ENCODE data around the gene MAPK1.
"Not testable (repeated sequence)": the region's sequence is repeated elsewhere in the genome, so short reads cannot be mapped to it uniquely, and the experiment has no call there.

The MAPK1 gene

DNA sequence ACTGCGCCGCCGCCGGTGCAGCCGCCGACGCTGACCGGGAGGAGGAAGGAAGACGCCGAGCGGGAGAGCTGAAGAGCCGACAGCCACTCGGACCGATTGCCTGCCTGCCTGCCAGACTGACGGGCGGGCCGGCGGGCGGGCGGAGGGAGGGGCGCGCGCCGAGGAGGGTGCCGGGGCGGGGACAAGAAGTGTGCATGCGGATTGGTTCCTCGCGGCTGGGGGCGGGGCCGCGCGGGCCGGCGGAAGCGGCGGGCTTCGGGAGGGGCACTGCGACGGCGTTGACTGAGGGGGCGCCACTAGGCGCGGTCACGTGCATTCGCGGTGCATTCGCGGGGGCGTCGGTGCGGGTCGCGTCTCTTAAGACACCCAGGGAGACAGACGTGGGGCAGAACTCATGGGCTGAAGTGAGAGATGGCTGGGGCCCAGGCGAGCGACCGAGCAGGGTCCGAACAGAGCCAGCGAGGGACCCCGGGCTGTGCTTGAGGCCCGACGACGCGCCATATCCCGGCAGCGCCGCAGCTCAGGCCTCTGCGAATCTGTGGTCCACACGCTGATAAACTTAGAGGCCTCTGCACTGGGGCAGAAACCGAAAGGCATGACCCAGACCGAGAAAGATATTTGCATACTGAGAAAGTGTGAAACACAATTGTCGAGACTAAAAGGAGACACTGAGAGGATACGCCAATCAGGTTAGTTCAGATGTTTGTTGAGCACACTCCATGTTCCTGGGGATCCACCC lies at the start of gene MAPK1:
TSS of gene MAPK1 (minus strand) at position 118 of the 739 bp plus-strand sequence. CDS start 205 bp downstream, outside the sequence.
- peak; percentile 21 for DNase-seq

DNA sequence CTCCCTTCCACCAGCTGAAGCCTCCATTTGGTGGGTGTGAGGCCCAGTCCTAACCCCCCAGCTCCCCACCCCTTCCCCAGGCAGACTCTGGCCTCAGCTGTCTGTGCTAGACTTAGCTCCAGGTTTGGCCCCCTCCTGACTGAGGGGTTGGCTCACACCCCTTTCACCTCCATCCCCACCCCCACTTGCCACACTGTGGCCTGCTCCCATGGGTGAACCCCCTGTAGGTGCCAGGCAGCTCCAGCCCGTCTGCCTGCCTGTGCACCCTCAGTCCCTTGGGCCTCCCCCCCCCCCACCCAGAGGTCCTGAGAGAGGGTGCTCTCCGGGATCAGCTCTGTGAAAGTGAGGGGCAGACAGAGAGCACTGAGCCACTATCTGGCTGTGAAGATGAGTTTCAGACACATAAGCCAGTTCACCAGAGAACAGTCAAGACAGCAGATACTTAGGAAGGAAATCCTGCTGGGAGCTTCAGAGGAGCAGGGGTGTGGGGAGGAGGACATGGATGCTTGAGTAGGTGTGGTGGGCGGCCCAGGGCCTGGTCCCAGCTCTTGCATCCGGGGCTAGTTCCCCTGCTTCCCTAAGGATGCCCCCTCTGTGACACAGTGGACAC lies 49.0 kb upstream of the MAPK1 start:
- no peak for DNase-seq

DNA sequence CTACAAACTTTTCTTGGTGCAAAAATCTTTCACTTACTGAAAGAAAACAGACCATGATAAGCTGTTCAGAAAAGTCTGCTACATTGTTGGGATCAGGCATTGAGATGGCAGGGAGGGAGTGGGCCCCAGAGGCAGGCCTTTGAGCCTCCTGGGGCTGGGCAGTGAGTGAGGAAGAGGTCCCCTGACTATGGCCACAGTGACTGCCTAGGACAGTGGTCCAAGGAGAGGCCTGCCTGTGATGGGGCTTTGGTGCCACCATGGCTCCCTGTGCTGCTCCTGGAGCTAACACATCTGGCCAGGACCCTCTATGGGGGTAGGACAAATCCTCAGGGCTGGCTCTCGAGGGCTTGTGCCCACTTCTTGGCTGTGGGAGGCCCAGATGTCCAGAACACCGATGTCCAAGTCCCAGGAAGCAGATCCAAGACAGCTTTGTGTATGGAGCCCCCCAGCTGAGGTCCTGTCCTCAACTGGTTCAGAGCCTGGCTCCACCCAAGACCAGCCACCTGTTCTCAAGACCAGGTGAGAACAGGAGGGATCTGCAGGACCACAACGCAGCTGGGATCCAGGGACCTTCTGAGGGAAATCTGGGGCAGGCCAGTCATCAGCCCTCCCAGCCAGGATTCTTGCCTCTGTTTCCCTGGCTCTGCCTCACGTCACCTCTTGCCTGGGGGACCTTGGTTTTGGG lies 48.3 kb upstream of the MAPK1 start:
- DNase-seq, result no peak

DNA sequence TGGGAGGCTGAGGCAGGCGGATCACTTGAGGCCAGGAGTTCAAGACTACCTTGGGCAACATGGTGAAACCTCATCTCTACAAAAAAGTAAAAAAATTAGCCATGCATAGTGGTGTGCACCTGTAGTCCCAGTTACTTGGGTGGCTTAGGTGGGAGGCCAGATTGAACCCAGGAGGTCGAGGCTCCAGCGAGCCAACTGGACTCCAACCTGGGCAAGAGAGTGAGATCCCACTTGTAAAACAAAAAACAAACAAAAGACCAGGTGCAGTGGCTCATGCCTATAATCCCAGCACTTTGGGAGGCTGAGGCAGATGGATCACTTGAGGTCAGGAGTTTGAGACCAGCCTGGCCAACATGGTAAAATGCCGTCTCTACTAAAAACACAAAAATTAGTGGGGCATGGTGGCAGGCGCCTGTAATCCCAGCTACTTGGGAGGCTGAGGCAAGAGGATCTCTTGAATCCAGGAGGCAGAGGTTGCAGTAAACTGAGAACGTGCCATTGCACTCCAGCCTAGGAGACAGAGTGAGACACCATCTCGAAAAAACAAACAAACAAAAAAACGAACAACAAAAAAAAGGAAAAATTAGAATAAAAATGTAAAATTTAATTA lies 46.7 kb upstream of the MAPK1 start:
- not testable (repeated sequence) for DNase-seq

DNA sequence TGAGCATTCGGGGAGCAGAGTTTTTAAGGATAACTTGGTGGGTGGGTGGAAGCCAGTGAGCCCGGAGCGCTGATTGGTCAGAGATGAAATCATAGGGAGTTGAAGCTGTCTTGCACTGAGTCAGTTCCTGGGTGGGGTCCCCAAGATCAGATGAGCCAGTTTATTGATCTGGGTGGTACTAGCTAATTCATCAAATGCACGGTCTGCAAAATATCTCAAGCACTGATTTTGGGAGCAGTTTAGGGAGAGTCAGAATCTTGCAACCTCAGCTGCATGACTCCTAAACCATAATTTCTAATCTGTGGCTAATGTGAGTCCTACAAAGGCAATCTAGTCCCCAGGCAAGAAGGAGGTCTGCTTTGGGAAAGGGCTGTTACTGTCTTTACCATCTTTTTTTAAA lies 42.9 kb upstream of the MAPK1 start:
- not testable (repeated sequence) for DNase-seq

DNA sequence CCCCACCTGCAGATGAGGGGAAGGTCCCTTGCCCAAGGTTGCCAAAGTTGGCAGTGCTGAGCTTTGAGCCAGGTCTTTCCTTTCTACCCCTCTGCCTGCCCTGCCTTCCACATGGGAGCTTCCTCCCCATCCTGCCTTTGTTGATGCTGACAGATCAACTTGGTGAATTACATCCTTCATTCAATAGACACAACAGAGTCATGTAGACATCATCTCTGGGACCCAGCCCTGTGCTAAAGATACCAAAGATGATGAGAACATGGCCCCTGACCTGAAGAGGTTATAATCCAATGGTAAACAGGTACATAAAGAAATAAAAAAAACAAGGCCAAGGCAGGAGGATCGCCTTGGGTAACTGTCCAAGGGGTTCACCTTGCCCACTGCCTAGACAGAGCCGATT lies 42.4 kb upstream of the MAPK1 start:
- no peak for DNase-seq

DNA sequence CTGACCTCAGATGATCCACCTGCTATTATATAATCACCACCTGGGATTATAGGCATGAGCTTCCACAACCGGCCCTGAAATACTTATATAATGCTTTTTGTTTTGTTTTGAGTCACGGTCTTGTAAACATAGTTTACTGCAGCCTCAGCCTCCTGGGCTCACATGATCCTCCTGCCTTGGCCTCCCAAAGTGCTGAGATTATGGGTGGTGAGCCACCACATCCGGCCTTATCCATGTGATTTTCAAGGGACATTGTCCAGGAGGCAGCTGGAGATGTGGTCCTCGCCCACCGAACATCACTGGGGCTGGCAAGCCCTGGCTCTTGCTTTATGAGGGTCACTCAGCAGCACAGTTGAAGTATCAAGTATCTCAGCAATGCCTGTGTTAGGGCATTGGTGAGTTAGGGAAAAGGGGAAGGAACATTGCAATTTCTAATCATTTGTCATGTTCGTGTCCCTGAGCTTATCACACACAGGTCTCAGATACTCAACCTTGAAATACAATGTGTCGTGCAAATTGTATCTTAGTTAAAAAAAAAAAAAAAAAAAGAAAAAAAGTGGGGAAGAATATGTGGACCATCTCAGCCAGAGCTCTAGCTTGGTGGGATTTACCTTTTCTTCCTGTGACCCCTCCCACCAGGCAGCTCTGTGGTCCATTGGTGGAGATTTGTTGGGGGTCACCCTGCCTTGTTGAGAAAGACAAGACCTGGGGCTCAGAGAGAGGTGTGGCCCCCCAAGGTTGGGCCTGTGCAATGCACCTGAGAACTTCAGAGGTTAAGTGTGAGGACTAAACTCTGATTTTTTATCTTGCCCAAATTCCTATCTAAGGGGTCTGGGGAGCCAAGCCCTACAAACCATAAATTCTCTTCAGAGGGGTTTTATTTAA lies 40.4 kb upstream of the MAPK1 start:
- DNase-seq, result no peak

DNA sequence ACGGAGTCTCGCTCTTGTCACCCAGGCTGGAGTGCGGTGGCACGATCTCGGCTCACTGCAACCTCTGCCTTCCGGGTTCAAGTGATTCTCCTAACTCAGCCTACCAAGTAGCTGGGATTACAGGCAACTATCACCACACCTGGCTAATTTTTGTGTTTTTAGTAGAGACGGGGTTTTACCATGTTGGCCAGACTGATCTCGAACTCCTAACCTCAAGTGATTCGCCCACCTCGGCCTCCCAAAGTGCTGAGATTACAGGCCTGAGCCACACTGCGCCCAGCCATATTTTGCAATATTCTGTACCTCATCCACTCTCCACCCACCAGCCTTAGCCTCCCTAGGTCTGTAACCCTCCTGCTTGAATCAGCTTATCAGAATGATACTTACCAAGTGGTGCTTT lies 37.8 kb upstream of the MAPK1 start:
- DNase-seq, result not testable (repeated sequence)

DNA sequence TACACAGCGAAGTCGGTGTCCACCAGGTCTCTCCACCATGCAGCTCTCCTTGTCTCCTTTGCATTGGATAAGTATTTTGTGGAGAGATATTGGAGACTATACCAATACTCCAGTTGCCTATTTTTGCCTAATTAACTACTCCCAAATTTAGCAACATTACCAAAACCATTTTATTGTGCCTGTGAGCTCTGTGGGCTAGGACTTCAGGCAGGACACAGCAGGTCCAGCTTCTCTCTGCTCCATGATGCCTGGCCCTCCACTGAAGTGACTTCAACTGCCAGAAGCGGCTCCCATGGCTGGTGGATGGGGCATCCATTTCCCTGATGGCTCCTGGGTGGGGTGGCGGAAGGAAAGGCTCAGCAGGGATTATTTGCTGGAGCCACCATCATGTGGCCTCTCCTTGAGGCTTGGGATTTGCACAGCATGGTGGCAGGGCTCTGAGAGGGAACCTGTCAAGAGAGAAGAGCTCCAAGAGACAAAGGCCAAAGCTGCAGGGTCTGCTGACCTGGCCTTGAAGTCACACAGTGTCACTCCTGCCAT lies 36.9 kb upstream of the MAPK1 start:
- DNase-seq, result no peak

DNA sequence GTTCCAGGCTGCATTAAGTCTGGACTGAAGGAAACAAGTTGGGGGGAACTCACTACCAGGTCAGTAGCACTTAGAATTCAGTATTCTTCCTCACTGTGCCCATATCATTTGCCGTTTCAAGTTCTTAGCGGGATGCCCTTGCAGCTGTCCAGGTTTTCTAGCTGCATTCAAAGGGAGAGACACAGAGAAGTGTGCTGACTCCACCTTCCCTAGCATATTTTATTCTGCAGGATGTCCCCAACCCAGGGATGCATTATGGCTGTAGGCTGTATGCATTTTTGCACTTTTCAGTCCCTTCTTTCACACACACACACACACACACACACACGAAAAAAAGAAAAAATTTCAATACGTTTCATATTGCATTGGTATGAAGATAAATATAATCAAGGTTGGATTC lies 35.8 kb upstream of the MAPK1 start:
- DNase-seq, result no peak

DNA sequence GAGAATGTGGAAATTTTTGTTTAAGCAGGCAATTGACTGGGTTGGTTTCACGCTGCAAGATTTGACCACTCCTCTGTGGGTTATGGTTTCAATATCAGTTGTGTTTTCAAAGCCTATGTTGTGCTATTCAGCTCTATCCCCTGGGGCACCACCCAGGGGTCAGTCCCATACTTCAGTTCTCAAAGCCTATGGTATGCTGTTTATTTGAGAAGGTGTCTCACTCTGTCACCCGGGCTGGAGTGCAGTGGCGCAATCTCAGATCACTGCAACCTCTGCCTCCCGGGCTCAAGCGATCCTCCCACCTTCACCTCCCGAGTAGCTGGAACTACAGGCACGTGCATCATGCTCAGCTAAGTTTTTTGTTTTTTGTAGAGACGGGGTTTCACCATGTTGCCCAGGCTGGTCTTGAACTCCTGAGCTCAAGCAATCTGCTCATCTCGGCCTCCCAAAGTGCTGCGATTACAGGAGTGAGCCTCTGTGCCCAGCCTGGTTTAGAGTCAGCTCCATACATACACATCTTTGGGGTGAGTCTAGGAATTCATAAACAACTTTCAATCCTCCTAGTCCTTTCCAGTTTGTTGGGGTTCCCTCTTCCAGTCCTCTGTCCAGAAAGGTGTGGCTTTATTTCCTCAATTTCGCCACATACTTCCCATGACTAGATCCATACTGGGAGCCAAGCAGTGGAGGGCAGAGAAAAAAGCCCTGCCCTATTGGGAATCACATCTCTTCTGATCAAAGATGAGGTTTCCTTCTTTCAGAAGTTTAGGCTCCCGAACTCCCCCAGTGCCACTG lies 35.0 kb upstream of the MAPK1 start:
- no peak for DNase-seq

DNA sequence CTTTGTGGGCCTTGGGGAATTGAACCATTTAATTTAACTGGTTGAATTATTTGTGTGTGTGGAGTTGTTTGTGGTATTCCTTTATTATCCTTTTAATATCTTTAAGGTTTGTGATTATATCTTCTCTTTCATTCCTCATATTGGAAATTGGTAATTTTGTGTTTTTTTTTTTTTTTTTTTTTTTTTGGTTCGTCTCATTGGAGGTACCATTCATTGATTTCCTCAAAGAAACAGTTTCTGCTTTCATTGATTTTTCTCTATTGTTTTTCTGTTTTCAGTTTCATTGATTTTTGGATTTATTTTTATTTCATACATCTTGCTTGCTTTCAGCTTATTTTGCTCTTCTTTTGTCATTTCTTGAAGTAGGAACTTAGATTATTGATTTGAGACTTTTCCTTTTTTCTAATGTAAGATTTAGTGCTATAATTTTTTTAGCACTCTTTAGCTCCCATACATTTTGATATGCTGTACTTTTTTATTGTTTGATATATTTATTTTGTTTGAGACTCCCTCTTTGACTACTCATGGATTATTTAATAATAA lies 31.0 kb upstream of the MAPK1 start:
- DNase-seq, result no peak

DNA sequence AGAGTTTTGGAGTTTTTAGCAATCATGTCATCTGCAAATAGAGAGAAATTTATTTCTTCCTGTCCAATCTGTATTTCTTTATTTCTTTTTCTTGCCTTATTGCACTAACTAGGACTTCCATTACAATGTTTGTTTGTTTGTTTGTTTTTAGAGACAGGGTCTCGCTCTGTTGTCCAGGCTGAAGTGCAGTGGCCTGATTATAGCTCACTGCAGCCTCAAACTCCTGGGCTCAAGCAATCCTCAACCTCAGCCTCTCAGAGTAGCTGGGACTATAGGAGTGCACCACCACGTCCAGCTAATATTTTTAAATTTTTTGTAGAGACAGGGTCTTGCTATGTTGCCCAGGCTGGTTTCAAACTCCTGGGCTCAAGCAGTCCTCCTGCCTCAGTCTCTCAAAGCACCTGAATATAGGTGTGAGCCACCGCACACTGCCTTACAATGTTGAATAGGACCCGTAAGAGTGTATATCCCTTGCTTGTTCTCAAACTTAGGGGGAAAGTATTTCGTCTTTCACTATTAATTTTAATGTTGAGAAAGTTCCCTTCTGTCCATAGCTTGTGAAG lies 29.6 kb upstream of the MAPK1 start:
- DNase-seq, result no peak

DNA sequence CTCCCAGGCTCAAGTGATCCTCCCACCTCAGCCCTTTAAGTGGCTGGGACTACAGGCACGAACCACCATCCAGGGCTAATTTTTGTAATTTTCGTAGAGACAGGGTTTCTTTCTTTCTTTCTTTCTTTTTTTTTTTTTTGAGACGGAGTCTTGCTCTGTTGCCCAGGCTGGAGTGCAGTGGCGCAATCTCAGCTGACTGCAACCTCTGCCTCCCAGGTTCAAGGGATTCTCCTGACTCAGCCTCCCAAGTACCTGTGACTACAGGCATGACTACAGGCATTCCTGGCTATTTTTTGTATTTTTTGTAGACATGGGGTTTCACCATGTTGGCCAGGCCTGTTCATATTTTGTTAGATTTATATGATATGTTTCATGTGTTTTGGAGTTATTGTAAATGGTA lies 28.8 kb upstream of the MAPK1 start:
- DNase-seq, result not testable (repeated sequence)

DNA sequence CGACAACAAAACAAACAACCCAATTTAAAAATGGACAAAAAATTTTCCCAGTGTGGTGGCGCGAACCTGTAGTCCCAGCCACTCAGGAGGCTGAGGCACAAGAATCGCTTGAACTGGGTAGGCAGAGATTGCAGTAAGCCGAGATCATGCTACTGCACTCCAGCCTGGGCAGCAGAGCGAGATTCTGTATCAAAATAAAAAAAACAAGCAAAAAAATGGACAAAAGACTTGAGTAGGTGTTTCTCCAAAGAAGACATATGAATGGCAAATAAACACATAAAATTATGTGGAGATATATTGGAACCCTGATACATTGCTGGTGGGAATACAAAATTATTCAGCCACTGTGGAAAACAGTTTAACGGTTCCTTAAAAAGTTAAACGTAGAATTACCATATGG lies 27.4 kb upstream of the MAPK1 start:
- DNase-seq, result no peak

DNA sequence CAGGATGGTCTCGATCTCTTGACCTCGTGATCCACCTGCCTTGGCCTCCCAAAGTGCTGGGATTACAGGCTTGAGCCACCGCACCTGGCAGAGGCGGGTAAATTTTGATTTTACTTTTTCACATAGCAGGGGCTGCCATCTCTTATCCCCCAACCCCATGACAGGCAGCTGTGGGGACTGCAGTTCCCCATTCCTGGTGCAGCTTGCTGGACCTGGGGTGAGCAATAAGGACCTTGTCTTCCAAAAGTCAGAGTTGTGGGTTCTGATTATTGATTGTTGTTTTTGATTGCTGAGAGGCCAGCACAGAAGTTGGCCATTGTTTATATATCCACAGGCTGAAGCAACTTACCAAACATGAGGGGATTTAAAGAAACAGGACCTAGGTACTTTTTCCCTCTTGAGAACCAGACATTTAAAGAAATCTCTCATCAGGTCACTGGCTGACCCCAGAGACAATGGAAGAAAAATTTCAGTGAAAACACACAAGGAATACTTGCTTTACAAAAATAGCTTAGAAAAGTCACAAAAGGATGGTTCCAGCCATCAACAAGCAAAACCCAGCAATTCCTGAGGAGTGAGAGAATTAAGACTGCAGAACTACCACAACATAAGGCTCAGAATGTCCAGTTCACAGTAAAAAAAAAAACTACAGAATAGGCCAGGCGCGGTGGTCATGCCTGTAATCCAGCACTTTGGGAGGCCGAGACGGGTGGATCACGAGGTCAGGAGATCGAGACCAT lies 22.0 kb upstream of the MAPK1 start:
- no peak for DNase-seq

DNA sequence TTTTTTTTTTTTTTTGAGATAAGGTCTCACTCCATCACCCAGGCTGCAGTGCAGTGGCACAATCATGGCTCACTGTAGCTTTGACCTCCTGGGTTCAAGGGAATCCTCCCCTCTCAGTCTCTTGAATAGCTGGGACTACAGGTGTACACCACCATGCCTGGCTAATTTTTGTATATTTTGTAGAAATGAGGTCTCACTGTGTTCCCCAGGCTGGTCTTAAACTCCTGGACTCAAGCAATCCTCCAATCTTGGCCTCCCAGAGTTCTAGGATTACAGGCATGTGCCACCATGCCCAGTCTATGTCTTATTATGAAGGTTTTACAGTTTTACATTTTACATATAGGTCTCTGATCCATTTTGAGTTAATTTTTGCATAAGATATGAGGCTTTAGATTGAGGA lies 20.4 kb upstream of the MAPK1 start:
- DNase-seq, result no peak

DNA sequence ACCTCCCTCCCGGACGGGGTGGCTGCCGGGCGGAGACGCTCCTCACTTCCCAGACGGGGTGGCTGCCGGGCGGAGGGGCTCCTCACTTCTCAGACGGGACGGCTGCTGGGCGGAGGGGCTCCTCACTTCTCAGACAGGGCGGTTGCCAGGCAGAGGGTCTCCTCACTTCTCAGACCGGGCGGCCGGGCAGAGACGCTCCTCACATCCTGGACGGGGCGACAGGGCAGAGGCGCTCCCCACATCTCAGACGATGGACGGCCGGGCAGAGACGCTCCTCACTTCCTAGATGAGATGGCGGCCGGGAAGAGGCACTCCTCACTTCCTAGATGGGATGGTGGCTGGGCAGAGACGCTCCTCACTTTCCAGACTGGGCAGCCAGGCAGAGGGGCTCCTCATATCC lies 16.5 kb upstream of the MAPK1 start:
- DNase-seq, result not testable (repeated sequence)

DNA sequence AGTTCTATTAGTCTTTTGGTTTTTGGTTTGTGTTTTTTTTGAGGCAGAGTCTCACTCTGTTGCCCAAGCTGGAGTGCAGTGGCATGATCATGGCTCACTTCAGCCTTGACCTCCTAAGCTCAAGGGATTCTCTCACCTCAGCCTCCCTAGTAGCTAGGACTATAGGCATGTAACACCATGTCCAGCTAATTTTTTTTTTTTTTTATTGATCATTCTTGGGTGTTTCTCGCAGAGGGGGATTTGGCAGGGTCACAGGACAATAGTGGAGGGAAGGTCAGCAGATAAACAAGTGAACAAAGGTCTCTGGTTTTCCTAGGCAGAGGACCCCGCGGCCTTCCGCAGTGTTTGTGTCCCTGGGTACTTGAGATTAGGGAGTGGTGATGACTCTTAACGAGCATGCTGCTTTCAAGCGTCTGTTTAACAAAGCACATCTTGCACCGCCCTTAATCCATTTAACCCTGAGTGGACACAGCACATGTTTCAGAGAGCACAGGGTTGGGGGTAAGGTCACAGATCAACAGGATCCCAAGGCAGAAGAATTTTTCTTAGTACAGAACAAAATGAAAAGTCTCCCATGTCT lies 15.4 kb upstream of the MAPK1 start:
- DNase-seq, result not testable (repeated sequence)

Measured in NCI-H2081 treated with DMSO at 0.1 percent for 48 hours (cell line).